Activated CD4-positive, CD25-positive, alpha-beta regulatory T cell treated with anti-CD3 and anti-CD28 coated beads, Interleukin-2, amount 50 U/mL, for 16 hours (primary cell): ENCODE data around the gene RGS17.
"Not testable (repeated sequence)": the region's sequence is repeated elsewhere in the genome, so short reads cannot be mapped to it uniquely, and the experiment has no call there.

Experiments used
- DNase-seq: peaks from one replicate; pipeline ENCODE4 v3.0.0-alpha.2; 2020; ENCODE audit warnings: low read depth, low spot score

Gene RGS17

GRCh38 chr6:153131037-153131981, at the start of gene RGS17:
TSS of gene RGS17 (minus strand) at chr6:153131282. CDS start at chr6:153044018, 87,264 bp downstream.
- no peak for DNase-seq

GRCh38 chr6:153172815-153173214, 41.7 kb upstream of the RGS17 start:
- DNase-seq, result no peak

GRCh38 chr6:153170511-153170910, 39.4 kb upstream of the RGS17 start:
- DNase-seq, result no peak

GRCh38 chr6:153167907-153168306, 36.8 kb upstream of the RGS17 start:
- no peak for DNase-seq

GRCh38 chr6:153167061-153167891, 36.2 kb upstream of the RGS17 start:
- no peak for DNase-seq

GRCh38 chr6:153162646-153163045, 31.6 kb upstream of the RGS17 start:
- DNase-seq, result no peak

GRCh38 chr6:153162172-153162571, 31.1 kb upstream of the RGS17 start:
- DNase-seq, result no peak

GRCh38 chr6:153160221-153160620, 29.1 kb upstream of the RGS17 start:
- DNase-seq, result no peak

- no peak for DNase-seq
These were observed 19.8 kb upstream of the RGS17 start for GRCh38 chr6:153150752-153151440.

GRCh38 chr6:153150371-153150751, 19.3 kb upstream of the RGS17 start:
- no peak for DNase-seq

- no peak for DNase-seq
These were observed 18.8 kb upstream of the RGS17 start for GRCh38 chr6:153149891-153150290.

GRCh38 chr6:153146413-153146812, 15.3 kb upstream of the RGS17 start:
- DNase-seq, result no peak

GRCh38 chr6:153145591-153145990, 14.5 kb upstream of the RGS17 start:
- no peak for DNase-seq

GRCh38 chr6:153143200-153143599, 12.1 kb upstream of the RGS17 start:
- DNase-seq, result no peak

- no peak for DNase-seq
These were observed 9.2 kb upstream of the RGS17 start for GRCh38 chr6:153140299-153140698.

- no peak for DNase-seq
These were observed 7.8 kb upstream of the RGS17 start for GRCh38 chr6:153138930-153139329.

- DNase-seq, result no peak
These were observed 4.6 kb upstream of the RGS17 start for GRCh38 chr6:153135681-153136080.

GRCh38 chr6:153133667-153134066, 2.6 kb upstream of the RGS17 start:
- DNase-seq, result not testable (repeated sequence)

- DNase-seq, result no peak
These were observed 506 bp downstream of the RGS17 start for GRCh38 chr6:153130515-153131036.

GRCh38 chr6:153129873-153130514, 1.1 kb downstream of the RGS17 start:
- no peak for DNase-seq

- no peak for DNase-seq
These were observed 4.9 kb downstream of the RGS17 start for GRCh38 chr6:153126218-153126617.
